ENCODE results near the gene NAA30. TPM values are rescaled to one million over a fixed set of nuclear protein-coding genes. Genes with fewer than 3 reads are reported as not detected.

NAA30 gene
- total and polyA plus RNA-seq, 9 of the 15 experiments (the other 6 are each of a cell fraction or from before 2014, with no cell fraction given), result 2.2 to 8.0 (median 6.9) TPM

DNA sequence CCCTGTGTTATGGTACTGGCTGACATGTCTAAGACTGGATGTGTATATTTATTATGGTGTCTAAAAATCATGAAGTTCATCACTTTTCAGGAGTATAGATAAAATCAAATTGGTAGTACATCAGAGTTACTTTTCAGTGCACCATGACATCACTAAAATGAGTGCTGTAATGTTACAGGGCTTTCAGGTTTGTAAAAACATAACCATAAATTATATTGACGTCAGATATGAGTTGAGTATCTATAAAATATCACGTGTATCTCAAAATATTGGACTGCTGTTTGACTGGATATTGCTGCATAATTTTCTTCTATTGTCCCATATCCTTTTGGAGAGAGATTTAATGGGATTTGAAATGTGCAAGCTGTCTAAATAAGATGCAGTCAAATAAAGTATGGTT lies 22.0 kb downstream of the NAA30 start:
- Histone ChIP-seq H3K27ac (ENCODE audit: extremely low read depth, low read depth, low read length) (no peak overlapping the region), H3K4me3 (no peak overlapping the region), H3K36me3 (ENCODE audit: control insufficient read depth, insufficient read depth, low read length) (peaks cover 9% of the 10 kb centered on the region; the same call in 2 of the 3 replicates), H3K79me2 (ENCODE audit: control insufficient read depth, insufficient read depth, low read length) (no peaks in the 10 kb centered on the region; the same call in 2 of the 3 replicates), H2AFZ (ENCODE audit: low read depth, low read length) (no peak overlapping the region), H3K27me3 (ENCODE audit: control insufficient read depth in 2 of 2, insufficient read depth in 2 of 2, low read length in 2 of 2) (no peaks in the 10 kb centered on the region), H3K9me1 (ENCODE audit: control insufficient read depth, insufficient read depth, low read length) (no peaks in the 10 kb centered on the region), H3K4me1 (replicated peaks in 1 of 2; ENCODE audit: control insufficient read depth in 2 of 2, insufficient read depth in 2 of 2, low read length in 2 of 2) (no peaks in the 10 kb centered on the region), H3K4me2 (ENCODE audit: insufficient read depth, low read length) (no peak overlapping the region), H4K20me1 (replicated peaks; ENCODE audit: control insufficient read depth, insufficient read depth, low read length) (no peaks in the 10 kb centered on the region), H3K9ac (ENCODE audit: insufficient read depth in 1 of 2, low read depth in 2 of 2, low read length in 2 of 2) (no peak overlapping the region), H3K9me3 (replicated peaks; ENCODE audit: control insufficient read depth, insufficient read depth, low read depth, low read length) (no peaks in the 10 kb centered on the region)
- WGBS (ENCODE audit: insufficient coverage, low coverage, missing lambda C conversion rate), result 63% methylated on average over 2 of the region's 2 CpGs
- ATAC-seq (no peak), FAIRE-seq (no peak), DNase-seq (ENCODE audit: extremely low read depth in 1 of 4, low spot score in 3 of 4) (no peak)
- no TSS peak for BruUV-seq (replicated peaks)
- intact Hi-C loops (cut with micrococcal nuclease) (no loop called here), in situ Hi-C loops (cut with MboI) (no loop called here)
- ChIA-PET CTCF (ENCODE audit: low intra/inter-chr PET ratio) (no interaction called here), POLR2A (no interaction called here)
- TF ChIP-seq CBFB (CRISPR knock-in tag; IDR thresholded peaks at IDR 0.05), result no peak
- no peak for TF ChIP-seq ZSCAN32 (CRISPR knock-in tag; IDR thresholded peaks at IDR 0.05)
- no peak for TF ChIP-seq ASH1L (IDR thresholded peaks at IDR 0.05; ENCODE audit: borderline replicate concordance, low read depth, partially characterized antibody)
- no peak for TF ChIP-seq BRCA1 (IDR thresholded peaks at IDR 0.05)
- no peak for TF ChIP-seq BRCA1 (CRISPR knock-in tag; IDR thresholded peaks at IDR 0.05)
- TF ChIP-seq RFX5 (IDR thresholded peaks at IDR 0.05; ENCODE audit: low read depth, low read length), result no peak
- no peak for TF ChIP-seq TEAD1 (CRISPR knock-in tag; IDR thresholded peaks at IDR 0.05)
- TF ChIP-seq TRIM24 (IDR thresholded peaks at IDR 0.05), result no peak
- no peak for TF ChIP-seq ZKSCAN1 (IDR thresholded peaks at IDR 0.05; ENCODE audit: low read depth, low read length)
- TF ChIP-seq, protein P1, sequence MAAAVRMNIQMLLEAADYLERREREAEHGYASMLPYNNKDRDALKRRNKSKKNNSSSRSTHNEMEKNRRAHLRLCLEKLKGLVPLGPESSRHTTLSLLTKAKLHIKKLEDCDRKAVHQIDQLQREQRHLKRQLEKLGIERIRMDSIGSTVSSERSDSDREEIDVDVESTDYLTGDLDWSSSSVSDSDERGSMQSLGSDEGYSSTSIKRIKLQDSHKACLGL (CRISPR knock-in tag; IDR thresholded peaks at IDR 0.05; ENCODE audit: borderline replicate concordance, poor library complexity, severe bottlenecking), result no peak
- TF ChIP-seq, protein P2, sequence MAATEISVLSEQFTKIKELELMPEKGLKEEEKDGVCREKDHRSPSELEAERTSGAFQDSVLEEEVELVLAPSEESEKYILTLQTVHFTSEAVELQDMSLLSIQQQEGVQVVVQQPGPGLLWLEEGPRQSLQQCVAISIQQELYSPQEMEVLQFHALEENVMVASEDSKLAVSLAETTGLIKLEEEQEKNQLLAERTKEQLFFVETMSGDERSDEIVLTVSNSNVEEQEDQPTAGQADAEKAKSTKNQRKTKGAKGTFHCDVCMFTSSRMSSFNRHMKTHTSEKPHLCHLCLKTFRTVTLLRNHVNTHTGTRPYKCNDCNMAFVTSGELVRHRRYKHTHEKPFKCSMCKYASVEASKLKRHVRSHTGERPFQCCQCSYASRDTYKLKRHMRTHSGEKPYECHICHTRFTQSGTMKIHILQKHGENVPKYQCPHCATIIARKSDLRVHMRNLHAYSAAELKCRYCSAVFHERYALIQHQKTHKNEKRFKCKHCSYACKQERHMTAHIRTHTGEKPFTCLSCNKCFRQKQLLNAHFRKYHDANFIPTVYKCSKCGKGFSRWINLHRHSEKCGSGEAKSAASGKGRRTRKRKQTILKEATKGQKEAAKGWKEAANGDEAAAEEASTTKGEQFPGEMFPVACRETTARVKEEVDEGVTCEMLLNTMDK (IDR thresholded peaks at IDR 0.05; ENCODE audit: borderline replicate concordance, insufficient read depth, low read depth, low read length, poor library complexity, severe bottlenecking), result no peak
- TF ChIP-seq, protein P3, sequence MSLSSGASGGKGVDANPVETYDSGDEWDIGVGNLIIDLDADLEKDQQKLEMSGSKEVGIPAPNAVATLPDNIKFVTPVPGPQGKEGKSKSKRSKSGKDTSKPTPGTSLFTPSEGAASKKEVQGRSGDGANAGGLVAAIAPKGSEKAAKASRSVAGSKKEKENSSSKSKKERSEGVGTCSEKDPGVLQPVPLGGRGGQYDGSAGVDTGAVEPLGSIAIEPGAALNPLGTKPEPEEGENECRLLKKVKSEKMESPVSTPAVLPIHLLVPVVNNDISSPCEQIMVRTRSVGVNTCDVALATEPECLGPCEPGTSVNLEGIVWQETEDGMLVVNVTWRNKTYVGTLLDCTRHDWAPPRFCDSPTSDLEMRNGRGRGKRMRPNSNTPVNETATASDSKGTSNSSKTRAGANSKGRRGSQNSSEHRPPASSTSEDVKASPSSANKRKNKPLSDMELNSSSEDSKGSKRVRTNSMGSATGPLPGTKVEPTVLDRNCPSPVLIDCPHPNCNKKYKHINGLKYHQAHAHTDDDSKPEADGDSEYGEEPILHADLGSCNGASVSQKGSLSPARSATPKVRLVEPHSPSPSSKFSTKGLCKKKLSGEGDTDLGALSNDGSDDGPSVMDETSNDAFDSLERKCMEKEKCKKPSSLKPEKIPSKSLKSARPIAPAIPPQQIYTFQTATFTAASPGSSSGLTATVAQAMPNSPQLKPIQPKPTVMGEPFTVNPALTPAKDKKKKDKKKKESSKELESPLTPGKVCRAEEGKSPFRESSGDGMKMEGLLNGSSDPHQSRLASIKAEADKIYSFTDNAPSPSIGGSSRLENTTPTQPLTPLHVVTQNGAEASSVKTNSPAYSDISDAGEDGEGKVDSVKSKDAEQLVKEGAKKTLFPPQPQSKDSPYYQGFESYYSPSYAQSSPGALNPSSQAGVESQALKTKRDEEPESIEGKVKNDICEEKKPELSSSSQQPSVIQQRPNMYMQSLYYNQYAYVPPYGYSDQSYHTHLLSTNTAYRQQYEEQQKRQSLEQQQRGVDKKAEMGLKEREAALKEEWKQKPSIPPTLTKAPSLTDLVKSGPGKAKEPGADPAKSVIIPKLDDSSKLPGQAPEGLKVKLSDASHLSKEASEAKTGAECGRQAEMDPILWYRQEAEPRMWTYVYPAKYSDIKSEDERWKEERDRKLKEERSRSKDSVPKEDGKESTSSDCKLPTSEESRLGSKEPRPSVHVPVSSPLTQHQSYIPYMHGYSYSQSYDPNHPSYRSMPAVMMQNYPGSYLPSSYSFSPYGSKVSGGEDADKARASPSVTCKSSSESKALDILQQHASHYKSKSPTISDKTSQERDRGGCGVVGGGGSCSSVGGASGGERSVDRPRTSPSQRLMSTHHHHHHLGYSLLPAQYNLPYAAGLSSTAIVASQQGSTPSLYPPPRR (CRISPR knock-in tag; IDR thresholded peaks at IDR 0.05; ENCODE audit: borderline replicate concordance), result no peak
- TF ChIP-seq NFRKB (IDR thresholded peaks at IDR 0.05; ENCODE audit: low read depth), result no peak
- no peak for TF ChIP-seq TCF3 (CRISPR knock-in tag; IDR thresholded peaks at IDR 0.05)
- TF ChIP-seq EP300 (IDR thresholded peaks at IDR 0.05; ENCODE audit: low read length), result no peak
- no peak for TF ChIP-seq SMC3 (conservative IDR thresholded peaks at IDR 0.05; ENCODE audit: insufficient read depth, low read depth, low read length)
- TF ChIP-seq ZNF316 (IDR thresholded peaks at IDR 0.05), result no peak
